GM19468 (cell line): ENCODE measurements around the gene MAPKAP1.

Source experiments
- ATAC-seq: cut with Tn5 transposase; IDR thresholded peaks from one replicate; pipeline ENCODE4 v1.9.1; 2021; ENCODE audit warnings: mild to moderate bottlenecking, moderate library complexity, moderate number of reproducible peaks; ENCODE audit not compliant: unreplicated experiment; ENCODE audit errors: extremely low read depth

Gene MAPKAP1

DNA sequence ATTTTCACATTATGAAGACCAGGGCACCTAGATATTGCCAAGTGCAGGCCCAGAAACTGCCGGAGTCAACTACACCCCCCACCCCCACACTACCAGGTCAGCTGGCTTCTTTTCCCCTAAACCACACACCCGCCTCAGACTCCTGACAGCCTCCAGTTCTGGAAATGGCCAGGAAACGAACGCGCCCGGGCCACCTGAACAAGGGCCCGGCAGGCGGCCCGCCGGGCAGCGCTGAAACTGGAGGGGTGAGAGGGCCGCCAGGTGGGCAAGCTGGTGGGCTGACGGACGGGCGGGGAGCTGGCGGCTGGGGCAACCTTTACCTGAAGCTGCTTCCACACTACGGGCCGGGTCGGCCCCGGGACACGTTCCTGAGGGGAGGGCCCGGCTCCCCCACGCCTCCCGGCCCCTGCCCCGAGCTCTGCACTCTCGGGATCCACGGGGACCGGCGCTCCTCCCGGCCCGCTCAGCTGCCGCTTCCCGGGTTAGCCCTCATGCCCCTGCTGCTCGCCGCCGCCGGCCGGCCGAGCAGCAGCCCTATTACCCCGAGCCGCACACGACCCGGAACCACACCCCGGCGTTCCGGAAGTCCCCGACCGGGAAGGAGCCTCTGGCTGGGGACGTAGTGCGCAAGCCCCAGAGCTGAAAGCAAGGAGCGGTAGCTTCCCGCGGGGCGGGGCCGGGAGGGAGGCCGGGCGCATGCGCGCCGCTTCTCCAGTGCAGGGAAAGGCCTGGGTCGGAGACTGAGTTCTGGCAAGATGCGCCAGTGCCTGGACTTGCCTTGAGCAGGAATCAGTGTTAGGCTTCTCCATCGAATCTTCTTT, at the start of gene MAPKAP1:
Gene MAPKAP1 (minus strand): TSS at position 558 of the 821 bp plus-strand sequence. CDS start 34,634 bp downstream, outside the sequence.
- peak; percentile 83 for ATAC-seq

DNA sequence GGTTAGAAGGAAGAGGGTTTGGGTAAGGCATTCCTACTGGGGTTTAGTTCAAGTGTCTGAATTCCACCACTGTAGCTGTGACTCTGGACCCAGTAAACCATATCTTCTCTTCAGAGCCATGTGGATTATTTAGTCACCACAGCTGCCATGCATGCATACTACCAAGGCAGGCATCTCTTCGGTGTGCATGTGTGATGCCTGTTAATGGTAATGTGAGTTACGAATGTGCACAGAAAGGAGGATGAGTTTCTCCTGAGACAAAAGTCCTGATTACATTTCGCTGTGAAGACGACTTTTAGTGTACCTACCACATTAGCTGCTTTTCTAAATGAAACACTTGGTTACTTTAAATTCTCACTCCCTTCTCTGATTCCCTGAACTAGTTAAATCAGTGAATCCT, 49.5 kb upstream of the MAPKAP1 start:
- no peak for ATAC-seq

DNA sequence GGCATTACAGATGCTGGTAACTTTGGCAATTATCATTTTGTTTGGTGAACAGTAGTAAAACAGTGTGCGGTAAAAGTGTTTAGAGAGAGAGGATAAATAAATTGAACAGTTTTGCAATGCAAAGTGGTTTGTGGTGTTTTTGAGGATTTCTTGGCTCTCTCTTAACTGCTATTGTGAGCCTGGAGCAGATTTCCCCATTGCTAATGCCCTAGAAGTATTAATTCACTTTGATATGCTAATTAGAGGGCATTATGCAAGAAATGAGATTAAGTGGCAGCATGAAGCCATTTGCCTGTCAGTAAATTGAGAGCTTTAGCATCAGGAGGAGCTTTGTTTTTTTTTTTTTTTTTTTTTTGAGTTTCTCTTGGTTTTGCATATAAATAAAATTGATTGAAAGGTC, 48.3 kb upstream of the MAPKAP1 start:
- ATAC-seq, result no peak

DNA sequence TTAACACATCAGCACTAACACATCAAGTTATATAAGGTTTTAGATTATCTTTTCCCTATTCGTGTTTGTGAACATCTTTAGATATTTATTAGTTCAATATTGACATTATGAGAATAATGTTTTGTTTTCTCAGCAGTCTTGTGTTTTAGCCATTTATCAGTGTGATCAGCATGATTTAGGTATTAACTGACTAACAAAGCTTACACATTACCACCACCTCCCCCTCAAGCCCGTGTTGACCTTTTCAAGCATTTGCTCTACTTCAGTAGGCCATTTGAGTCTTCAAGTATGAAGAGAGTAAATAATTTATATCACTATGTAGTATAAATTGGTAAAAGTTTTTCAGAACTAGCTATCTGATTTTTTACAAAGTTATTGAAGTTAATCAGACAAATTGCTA, 47.1 kb upstream of the MAPKAP1 start:
- no peak for ATAC-seq

DNA sequence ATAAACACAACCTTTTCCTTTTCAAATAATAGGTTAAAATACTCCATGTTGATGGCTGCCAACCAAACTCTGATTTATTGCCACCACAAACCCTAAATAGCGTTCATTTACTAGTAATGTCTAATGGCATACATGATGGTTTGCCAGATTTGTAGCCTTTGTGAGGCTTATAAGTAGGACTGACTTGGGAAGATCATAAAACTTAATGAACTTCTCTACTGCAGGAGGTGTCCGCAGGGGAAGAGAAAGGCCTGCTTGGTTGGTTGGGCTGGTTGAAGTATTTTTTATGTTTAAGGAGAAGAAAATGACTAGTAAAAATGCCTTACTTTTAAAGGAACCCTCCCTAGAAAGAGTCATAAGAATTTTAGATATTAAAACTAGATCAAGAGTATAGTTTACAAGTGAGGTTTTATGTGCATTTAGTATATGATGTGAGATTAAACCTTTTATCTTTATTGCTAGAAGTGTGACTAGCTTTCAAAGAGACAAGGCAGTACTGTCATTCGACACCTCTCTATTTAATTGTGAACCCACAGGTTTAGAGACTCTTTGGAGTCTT, 45.1 kb upstream of the MAPKAP1 start:
- no peak for ATAC-seq

DNA sequence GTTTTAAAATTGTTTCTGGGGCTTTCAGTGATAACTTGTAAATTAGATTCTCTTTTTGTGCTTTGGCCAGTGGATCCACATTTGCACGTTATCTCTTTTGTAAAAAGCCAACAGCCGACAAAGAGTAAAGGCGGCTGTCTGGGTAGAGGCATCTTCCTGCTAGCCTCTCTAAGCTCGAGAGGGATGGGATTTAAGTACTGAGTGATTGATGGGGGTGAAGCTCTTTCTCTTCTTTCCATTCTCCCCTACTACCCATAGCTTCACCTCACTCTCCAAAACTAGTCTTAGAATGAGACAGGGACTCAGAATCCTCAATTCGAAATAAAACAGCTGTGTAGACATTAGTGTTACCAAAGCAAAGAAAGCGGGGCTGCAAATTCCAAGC, 43.6 kb upstream of the MAPKAP1 start:
- ATAC-seq, result no peak

DNA sequence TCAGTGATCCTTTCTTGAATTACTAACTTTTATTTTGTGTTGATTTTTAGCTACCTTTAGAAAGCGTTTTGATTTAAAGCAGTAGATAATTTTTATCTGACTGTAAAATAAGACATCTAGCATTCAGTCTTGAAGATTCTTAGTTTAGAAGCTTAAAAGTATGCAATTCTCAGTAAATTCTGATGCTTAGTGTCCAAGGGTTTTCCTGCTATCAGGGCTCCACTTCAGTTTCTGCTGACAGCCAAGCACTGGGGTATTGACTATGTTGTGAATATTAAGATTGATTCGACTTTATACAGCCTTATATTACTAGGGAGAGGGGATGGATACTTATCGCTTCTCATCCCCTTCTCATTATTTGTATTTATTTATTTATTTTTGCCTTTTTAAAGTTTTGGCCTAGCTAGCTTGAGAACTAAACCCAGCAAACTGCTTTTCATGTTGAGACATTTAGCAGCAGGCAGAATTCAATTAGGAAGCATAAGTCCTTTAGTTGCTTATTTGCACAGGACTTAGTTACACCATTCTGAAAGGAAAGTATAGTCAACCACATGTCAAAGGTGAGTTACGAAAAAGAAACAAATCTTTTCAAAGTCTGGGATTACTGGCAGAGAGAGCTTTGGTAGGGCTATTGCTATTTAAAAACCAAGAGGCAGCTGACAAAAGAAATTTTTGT, 43.1 kb upstream of the MAPKAP1 start:
- ATAC-seq, result no peak

DNA sequence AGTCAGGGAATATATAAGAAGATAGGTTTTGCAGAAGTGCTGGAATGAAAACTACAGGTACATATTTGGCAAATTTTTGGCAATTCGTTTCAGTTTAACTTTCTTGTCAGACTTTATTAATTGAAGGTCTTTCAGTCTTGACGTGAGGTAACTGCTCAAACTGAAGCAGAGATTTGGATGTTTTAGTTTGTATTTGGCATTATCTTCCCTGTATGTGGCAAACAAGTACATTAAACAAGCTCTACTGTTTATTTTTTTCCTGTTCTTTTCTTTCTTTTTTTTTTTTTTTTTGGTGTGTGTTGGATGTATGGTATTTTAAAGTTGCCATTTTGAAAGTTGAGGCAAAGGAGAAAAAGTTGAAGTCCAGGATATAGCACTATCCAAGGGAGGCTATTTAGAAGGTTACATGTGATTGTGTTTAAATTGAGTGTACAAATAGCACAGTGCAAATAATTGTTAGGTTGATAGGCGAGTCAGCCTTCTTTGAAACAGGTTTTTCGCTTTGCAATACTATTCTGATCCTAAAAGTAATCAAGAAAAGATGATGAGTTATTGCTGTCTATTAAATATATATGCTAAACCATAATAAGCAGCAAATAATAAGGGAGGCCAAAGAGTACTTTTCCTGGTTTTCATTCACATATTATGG, 42.4 kb upstream of the MAPKAP1 start:
- ATAC-seq, result no peak

DNA sequence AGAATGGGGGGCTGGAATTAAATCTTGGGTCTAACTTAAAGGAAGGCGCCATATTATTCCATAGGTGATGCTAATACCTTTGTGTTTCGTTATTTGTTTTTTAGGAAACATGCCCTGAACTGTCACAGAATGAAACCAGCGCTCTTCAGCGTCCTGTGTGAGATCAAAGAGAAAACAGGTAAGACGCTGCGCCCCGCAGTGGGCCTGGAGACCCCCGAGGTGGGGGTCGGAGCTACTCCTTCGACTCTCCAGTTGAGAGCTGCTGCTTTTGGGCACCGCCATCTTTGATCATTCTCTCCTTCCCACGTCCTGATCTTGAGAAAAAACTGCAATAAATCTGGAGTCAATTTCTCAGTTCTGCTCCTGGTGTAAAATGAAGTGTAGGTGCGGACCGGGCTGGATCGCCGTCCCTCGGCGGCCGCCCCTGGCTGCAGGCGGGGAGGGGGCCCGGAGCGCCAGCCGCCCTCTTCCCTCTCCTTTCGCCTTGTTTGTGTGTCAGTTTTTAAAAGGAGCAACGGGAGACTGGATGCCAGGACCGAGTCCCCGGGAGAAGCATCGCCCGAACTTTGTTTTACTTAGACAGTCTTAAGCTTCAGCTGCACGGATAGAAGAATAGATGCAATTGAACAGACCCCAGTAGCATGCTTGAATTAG, 41.6 kb upstream of the MAPKAP1 start:
- no peak for ATAC-seq

DNA sequence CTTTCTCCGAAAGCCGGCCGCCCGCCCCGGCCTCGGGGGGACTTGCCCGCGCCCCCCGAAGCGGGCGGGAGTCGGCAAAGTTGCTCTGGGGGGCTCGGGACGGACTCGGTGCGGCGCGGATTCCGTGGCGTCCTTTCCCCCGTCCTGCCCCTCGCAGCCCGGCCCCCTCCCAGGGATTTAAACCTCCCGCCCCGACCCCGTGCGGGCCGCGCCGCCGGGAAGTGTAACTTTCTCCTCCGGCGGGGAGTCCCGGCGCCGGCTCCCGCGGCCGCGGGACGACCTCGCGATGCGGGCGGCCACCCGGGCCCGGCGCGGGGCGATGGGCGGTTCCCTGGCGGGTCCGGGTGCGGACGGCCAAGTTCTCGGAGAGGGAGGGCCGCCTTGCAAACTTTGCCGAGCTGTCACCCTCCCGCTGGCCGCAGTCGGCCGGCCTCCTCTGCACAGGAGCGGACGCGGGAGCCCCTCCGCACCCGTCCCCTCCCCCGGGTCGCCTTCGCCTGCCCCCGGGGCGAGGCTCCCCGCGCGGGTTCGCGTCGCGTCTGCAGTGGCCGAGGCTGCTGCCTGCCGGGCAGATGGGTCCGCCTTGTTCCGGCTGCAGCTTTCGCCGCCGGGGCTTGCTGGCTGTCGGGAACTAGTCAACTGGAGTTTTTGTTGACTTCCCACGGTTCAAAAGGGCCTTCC, 40.9 kb upstream of the MAPKAP1 start:
- no peak for ATAC-seq

DNA sequence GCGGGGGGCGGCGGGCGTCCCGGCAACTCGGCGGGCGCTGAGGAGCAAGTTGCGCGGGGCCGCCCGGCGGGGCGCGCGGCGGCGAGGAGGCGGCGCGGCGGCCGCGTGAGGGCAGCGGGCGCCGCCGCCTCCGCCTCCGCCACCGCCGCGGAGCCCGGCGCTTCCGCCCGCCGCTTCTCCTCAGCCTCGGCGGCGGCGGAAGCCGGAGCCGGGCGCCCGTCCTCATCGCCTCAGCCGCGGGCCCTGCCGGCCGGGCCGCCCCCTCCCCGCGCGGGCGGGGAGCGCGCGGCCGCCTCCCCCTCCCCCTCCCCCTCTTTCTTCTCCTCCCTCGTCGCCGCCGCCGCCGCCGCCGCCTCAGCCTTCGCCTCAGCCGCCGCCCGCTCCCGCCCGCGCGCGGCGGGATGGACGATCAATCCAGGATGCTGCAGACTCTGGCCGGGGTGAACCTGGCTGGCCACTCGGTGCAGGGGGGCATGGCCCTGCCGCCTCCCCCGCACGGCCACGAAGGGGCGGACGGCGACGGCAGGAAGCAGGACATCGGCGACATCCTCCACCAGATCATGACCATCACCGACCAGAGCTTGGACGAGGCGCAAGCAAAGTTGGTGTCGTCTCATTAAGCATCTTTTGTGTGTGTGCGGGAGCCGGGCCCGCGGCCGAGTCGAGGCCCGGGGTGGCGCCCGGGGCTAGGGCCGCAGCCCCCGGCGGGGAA, 40.2 kb upstream of the MAPKAP1 start, which contains the start of gene PBX3:
Gene PBX3 (plus strand): TSS at position 321 of the 712 bp plus-strand sequence.
- no peak for ATAC-seq

DNA sequence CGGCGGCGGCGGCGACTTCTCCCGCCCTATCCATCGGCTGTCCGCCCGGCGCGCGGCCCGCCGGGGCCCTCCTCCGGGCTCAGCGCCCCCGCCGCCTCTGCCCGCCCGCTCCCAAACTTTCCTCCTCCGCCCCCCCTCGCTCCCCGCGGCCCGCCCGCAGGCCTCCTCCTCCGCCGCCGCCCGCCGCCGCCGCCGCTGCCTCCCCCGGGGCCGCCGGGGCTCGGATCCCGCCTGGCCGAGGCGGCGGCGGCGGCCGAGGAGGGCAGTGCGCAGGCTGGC, 39.7 kb upstream of the MAPKAP1 start:
- ATAC-seq, result no peak

DNA sequence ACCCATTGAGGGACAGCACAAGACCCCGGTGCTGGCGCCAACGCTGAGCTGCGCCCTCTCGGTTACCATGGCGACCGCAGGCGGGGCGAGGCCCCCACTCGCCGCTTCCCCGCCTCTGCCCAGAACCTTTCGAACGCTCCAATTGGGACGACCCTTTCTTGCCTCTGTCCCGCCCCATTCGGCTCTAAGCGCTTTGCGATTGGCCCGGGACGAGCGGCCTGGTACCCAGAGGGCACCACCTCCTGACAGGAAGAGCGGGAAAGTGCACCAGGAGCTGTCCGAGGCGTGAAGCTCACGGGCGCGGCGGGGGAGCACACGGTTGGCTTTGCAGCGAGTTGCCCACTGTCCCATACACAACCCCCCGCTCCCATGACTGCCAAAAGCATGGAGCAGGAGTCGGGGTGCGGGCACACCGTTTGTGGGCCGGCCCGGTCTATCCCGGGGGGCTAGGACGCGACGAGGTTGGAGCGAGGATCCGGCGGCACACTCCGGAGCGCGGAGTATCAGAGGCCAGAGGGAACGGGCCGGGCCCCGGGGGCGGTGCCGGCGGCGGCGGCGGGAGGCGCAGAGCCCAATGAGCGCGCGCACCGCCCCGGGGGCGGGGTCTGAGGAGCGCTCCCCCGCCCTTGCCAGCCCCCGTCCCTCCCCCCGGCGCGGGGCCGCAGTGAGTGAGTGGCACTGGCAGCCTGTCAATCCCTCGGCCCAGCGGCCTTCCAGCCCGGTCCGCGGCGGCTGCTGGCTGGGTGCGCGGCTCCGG, 39.2 kb upstream of the MAPKAP1 start:
- ATAC-seq, result peak; percentile 59

DNA sequence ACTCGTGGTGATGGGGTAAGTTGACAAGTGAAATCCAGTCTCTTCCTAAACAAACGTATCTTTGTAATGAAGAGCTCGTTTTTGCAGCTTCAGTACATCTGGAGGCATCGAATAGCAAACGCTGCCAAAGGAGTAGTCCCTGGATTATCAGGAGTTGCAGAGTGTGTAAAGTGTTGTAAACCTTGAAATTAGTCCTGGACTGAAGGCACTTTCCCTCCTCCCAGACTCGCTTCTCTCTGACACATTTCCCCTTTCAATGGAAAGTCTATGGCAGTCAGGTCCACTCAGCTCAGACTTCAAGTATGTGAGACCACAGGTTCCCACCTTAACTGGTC, 38.6 kb upstream of the MAPKAP1 start:
- ATAC-seq, result no peak

DNA sequence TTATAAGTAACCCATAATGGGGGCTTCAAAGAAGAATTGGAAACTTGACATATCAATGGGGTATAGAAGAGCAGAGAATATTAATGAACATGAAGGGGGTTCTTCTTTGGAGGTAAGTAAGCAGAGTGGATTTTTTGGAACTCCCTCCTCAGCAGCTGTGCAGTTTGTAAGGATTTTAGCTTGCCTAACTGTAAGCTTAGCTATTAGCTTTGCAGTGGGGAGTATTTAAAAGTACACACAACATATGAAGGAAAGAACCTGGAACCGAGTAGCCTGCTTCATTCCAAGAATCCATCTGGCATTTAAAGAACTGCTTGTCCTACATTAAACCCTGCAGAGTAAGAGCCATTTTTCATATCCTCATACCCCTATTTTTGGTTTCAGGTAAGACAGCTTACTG, 38.0 kb upstream of the MAPKAP1 start:
- ATAC-seq, result no peak

DNA sequence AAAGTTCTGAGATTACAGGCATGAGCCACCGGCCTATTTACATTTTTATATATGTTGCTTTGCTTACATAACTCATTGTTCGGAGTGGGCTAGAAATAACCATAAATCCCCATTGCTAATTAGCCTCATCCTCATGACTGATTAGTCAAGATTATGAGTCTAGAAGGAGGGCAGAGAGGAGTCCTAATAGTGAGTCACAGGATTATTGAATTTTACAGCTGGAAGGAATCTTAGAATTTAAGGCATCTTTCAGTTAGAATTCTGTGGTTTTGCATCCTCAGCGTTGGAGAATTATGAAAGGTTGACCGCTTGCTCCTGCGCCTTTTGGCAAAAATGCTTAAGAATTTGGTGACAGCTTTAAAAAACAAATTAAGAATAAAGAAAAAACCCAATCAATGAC, 37.6 kb upstream of the MAPKAP1 start:
- ATAC-seq, result no peak

DNA sequence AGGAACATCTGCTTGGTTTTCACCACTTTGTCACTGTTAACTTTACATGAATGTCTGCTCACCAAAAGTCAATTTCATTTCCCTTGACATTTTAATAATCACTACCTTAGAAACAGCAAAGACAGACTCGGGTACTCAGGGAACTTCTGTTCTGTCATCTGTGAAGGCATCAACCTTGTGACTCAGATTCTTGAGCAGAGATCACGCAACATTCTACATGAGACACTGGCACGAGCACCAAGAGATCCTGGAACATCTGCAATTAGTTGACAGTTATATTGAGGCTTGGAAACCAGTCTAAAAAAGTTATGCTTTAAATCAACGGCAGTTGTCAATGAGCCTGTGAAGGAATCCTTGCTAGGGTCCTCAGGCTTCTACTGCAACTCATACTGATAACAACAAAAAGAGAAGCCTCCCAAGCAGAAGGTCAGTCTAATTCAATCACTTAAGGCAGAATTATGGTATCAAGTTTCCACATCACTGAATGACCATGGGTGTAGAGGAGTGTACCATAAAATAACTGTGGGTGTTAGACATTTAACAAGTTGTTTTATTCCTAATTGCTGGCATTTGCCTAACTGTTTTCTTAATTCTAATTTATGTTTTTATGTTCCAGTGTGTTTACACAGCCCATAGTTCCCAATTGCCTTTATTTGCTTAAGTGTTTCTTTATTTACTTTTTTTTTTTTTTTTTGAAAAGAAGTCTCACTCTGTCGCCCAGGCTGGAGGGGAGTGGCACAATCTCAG, 36.8 kb upstream of the MAPKAP1 start:
- ATAC-seq, result no peak

DNA sequence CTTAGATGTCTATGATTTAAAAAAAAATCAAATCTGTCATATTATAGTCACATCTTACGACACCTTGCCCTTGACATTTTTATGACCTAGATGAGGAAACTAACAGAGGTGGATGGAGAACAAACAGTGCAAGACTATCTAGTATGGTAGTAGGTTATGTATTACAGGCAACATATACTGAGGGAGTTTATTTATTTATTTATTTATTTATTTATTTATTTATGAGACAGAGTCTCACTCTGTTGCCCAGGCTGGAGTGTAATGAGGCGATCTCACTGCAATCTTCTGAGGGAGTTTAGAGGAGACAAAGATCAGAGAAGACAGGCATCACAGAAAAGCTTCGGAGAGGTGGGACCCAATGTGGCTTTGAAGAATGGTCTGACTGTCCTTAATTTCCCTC, 35.6 kb upstream of the MAPKAP1 start:
- no peak for ATAC-seq
